Measurements from ENCODE around the gene MYMK.

Gene MYMK

GRCh38 chr9:133499132-133499891 is 25.4 kb downstream of the MYMK start:
- DNase-seq, result no peak

- DNase-seq, result no peak
These were observed 27.6 kb downstream of the MYMK start for GRCh38 chr9:133496861-133497842.

- no peak for DNase-seq
These were observed 29.1 kb downstream of the MYMK start for GRCh38 chr9:133495327-133496293.

GRCh38 chr9:133494636-133495326 is 30.0 kb downstream of the MYMK start:
- no peak for DNase-seq

GRCh38 chr9:133493845-133494540 is 30.8 kb downstream of the MYMK start:
- no peak for DNase-seq

GRCh38 chr9:133493428-133493827 is 31.3 kb downstream of the MYMK start:
- no peak for DNase-seq

GRCh38 chr9:133492061-133493021 is 32.4 kb downstream of the MYMK start:
- DNase-seq, result no peak

- no peak for DNase-seq
These were observed 33.2 kb downstream of the MYMK start for GRCh38 chr9:133491656-133491925.

- no peak for DNase-seq
These were observed 33.7 kb downstream of the MYMK start for GRCh38 chr9:133490865-133491655.

- DNase-seq, result no peak
These were observed 34.5 kb downstream of the MYMK start for GRCh38 chr9:133490201-133490681.

- no peak for DNase-seq
These were observed 35.2 kb downstream of the MYMK start for GRCh38 chr9:133489253-133490190.

GRCh38 chr9:133488686-133489252 is 36.0 kb downstream of the MYMK start:
- DNase-seq, result no peak

- no peak for DNase-seq
These were observed 37.4 kb downstream of the MYMK start for GRCh38 chr9:133487331-133487725.

- DNase-seq, result peak; percentile 45
These were observed 39.1 kb downstream of the MYMK start for GRCh38 chr9:133485531-133486260.

GRCh38 chr9:133484671-133485437 is 39.9 kb downstream of the MYMK start:
- DNase-seq, result no peak

- no peak for DNase-seq
These were observed 41.1 kb downstream of the MYMK start for GRCh38 chr9:133483611-133484010.
